K562 (cell line): ENCODE results near the gene LRRTM2. TPM values are rescaled to one million over a fixed set of nuclear protein-coding genes. Genes with fewer than 3 reads are reported as not detected.

Source experiments
- ATAC-seq: fragments of 200-7000 bp; cut with Tn5 transposase; 3 replicates; pipeline ENCODE4 v1.9.1; 2020; ENCODE audit warnings: moderate library complexity
- BruUV-seq: library from RNA; stranded (reverse); fragments of 400-500 nt; replicated peaks from 2 replicates; lab custom pipeline; 2021; lab: Mats Ljungman, UMichigan
- CTCF ChIA-PET: fragments of 300-600 bp; formaldehyde crosslinking; extraction: SDS; loops from one replicate; lab custom pipeline; 2021; ENCODE audit warnings: low intra/inter-chr PET ratio; lab: Yijun Ruan, JAX
- POLR2A ChIA-PET: fragments of 300-600, 350-650 bp; sonication (Branson Sonifier 250); formaldehyde crosslinking; extraction: SDS; loops from one replicate; lab custom pipeline; 2021; ENCODE audit warnings: antibody characterized with exemption, inconsistent platforms; lab: Yijun Ruan, JAX
- DNase-seq, 4 experiments: peaks; one replicate each; pipeline versions ENCODE4 v3.0.0 to v3.0.0-alpha.2; 2011 to 2018; ENCODE audit warnings: low spot score in 3 of 4, mixed read lengths in 3 of 4; ENCODE audit errors: extremely low read depth in 1 of 4
- FAIRE-seq: peaks from 2 replicates; lab custom pipeline; 2011; peaks lifted over from hg19 to GRCh38; lab: Jason Lieb, UNC
- H2AFZ ChIP-seq: 2 replicates; pipeline ENCODE4 v1.6.0; 2011; ENCODE audit warnings: low read depth, low read length, control low read depth, inconsistent platforms
- H3K27ac ChIP-seq: fragments of 200-600 bp; 3 replicates; pipeline ENCODE4 v1.8.0; 2011; ENCODE audit warnings: low read depth, mild to moderate bottlenecking, control low read depth, inconsistent platforms, low read length, moderate library complexity, mixed read lengths; ENCODE audit errors: extremely low read depth
- H3K27me3 ChIP-seq, 2 experiments: fragments of 300-600 bp in 1 of 2; 2 replicates in 1 of 2; 3 replicates in 1 of 2; pipeline versions ENCODE4 v1.6.0 to v1.8.0; 2011; ENCODE audit warnings: inconsistent platforms in 2 of 2, low read length in 2 of 2, mild to moderate bottlenecking in 1 of 2, mixed read lengths in 1 of 2, moderate library complexity in 1 of 2; ENCODE audit not compliant: control insufficient read depth in 2 of 2, insufficient read depth in 2 of 2
- H3K36me3 ChIP-seq: fragments of 300-600 bp; 3 replicates; pipeline ENCODE4 v1.8.0; 2011; ENCODE audit warnings: mild to moderate bottlenecking, low read length, inconsistent platforms; ENCODE audit not compliant: control insufficient read depth, insufficient read depth
- H3K4me1 ChIP-seq, 2 experiments: fragments of 200-600 bp in 1 of 2; replicated peaks in 1 of 2; 2 replicates in 1 of 2; 3 replicates in 1 of 2; pipeline versions ENCODE4 v1.5.1 to v1.8.0; 2011; ENCODE audit warnings: inconsistent platforms in 2 of 2, low read length in 2 of 2, mild to moderate bottlenecking in 1 of 2, mixed read lengths in 1 of 2, moderate library complexity in 1 of 2; ENCODE audit not compliant: control insufficient read depth in 2 of 2, insufficient read depth in 2 of 2
- H3K4me2 ChIP-seq: 2 replicates; pipeline ENCODE4 v1.6.1; 2011; ENCODE audit warnings: low read length, control low read depth, inconsistent platforms, mixed read lengths; ENCODE audit not compliant: insufficient read depth
- H3K4me3 ChIP-seq: fragments of 200-600 bp; sonication (generic), shearing (Covaris generic); 2 replicates; pipeline ENCODE4 v1.5.1; 2016; ENCODE audit warnings: control low read depth, inconsistent platforms
- H3K79me2 ChIP-seq: fragments of 200-600 bp; 3 replicates; pipeline ENCODE4 v1.8.0; 2011; ENCODE audit warnings: low read length, inconsistent platforms; ENCODE audit not compliant: control insufficient read depth, insufficient read depth
- H3K9ac ChIP-seq, 2 experiments: 2 replicates each; pipeline versions ENCODE4 v1.6.0 to v1.6.1; 2011; ENCODE audit warnings: low read depth in 2 of 2, low read length in 2 of 2, control low read depth in 1 of 2, inconsistent platforms in 1 of 2, mild to moderate bottlenecking in 1 of 2, mixed read lengths in 1 of 2; ENCODE audit not compliant: insufficient read depth in 1 of 2
- H3K9me1 ChIP-seq: one replicate; pipeline ENCODE4 v1.6.0; 2011; ENCODE audit warnings: inconsistent platforms, mild to moderate bottlenecking, low read length, moderate library complexity; ENCODE audit not compliant: control insufficient read depth, insufficient read depth
- H3K9me3 ChIP-seq: replicated peaks from 2 replicates; pipeline ENCODE4 v1.5.1; 2011; ENCODE audit warnings: low read depth, low read length, inconsistent platforms; ENCODE audit not compliant: control insufficient read depth, insufficient read depth
- H4K20me1 ChIP-seq: replicated peaks from 2 replicates; pipeline ENCODE4 v1.6.1; 2011; ENCODE audit warnings: low read length, inconsistent platforms, mixed read lengths; ENCODE audit not compliant: control insufficient read depth, insufficient read depth
- ETV5 ChIP-seq: sonication (generic); formaldehyde crosslinking; IDR thresholded peaks from 2 replicates; pipeline ENCODE4 v1.4.0; 2020; ENCODE audit warnings: low read depth, mild to moderate bottlenecking, missing genetic modification reagents
- IRF9 ChIP-seq: fragments of 450-650 bp; IDR thresholded peaks from 2 replicates; pipeline ENCODE4 v1.6.1; 2016; ENCODE audit warnings: missing biosample characterization, missing genetic modification characterization
- NCOR1 ChIP-seq: fragments of 450-650 bp; IDR thresholded peaks from 2 replicates; pipeline ENCODE4 v1.6.1; 2016; ENCODE audit warnings: mild to moderate bottlenecking, moderate library complexity
- TAF7 ChIP-seq: fragments of 450-650 bp; IDR thresholded peaks from 2 replicates; pipeline ENCODE4 v1.6.1; 2016; ENCODE audit warnings: missing genetic modification characterization, missing compliant biosample characterization
- ZFP36 ChIP-seq: fragments of 150-350 bp; IDR thresholded peaks from 2 replicates; pipeline ENCODE4 v1.6.1; 2018; ENCODE audit warnings: low read length, low read depth; ENCODE audit not compliant: partially characterized antibody
- ZKSCAN1 ChIP-seq: fragments of 150-350 bp; IDR thresholded peaks from 2 replicates; pipeline ENCODE4 v1.6.1; 2016; ENCODE audit warnings: low read depth, low read length
- ZNF311 ChIP-seq: fragments of 250-450 bp; sonication (Bioruptor Pico); IDR thresholded peaks from 2 replicates; pipeline ENCODE4 v1.4.0; 2020; ENCODE audit warnings: mild to moderate bottlenecking, moderate library complexity
- ZNF354B ChIP-seq: fragments of 250-450 bp; sonication (Bioruptor Pico); IDR thresholded peaks from 2 replicates; pipeline ENCODE4 v1.4.0; 2020
- ZNF583 ChIP-seq: fragments of 250-450 bp; sonication (Bioruptor Pico); IDR thresholded peaks from 2 replicates; pipeline ENCODE4 v1.4.0; 2020
- ZNF589 ChIP-seq: fragments of 200-800 bp; sonication (Bioruptor generic); IDR thresholded peaks from 2 replicates; pipeline ENCODE4 v1.6.1; 2016; ENCODE audit warnings: low read depth, missing genetic modification characterization, missing compliant biosample characterization
- WGBS: fragments of 100-300 bp; shearing (Covaris generic); methylation state at CpG from one replicate; pipeline ENCODE4 v1.1.6; 2016; ENCODE audit warnings: low coverage, mixed read lengths; ENCODE audit not compliant: insufficient coverage; ENCODE audit errors: missing lambda C conversion rate; 5-methylcytosine and 5-hydroxymethylcytosine counted together
- in situ Hi-C: fragments of 300-500 bp; cut with MboI; formaldehyde crosslinking; loops from 4 replicates; pipeline ENCODE4 v1.15.0; 2018; ENCODE audit warnings: inconsistent platforms, mixed read lengths
- intact Hi-C: fragments of 100-400 bp; cut with micrococcal nuclease; formaldehyde crosslinking; loops from 2 replicates; pipeline ENCODE4 v1.14.2; 2022
- polyA plus RNA-seq, 8 experiments: library from polyadenylated mRNA; depleted of rRNA in 4 of 8; stranded (reverse) in 5 of 8; unstranded in 3 of 8; fragments of >200 nt; fragmentation: Nextera tagmentation in 2 of 8; fragmentation: Illumina TruSeq in 1 of 8; extraction: Ambion mirVana in 2 of 8; extraction: Trizol in 1 of 8; gene quantifications; 2 replicates each; pipeline versions ENCODE4 v1.2.1 to v1.2.3, GENCODE V29; 2011 to 2014; ENCODE audit warnings: inconsistent platforms in 1 of 8, missing spikeins in 1 of 8
- total RNA-seq, 7 experiments: library from RNA; depleted of rRNA in 6 of 7; stranded (reverse); fragments of >200 nt in 6 of 7; fragmentation: Illumina TruSeq in 2 of 7; extraction: Trizol in 2 of 7; gene quantifications; 2 replicates each; pipeline versions ENCODE4 v1.2.1 to v1.2.3, GENCODE V29; 2011 to 2021; ENCODE audit warnings: low replicate concordance in 1 of 7
- TF ChIP-seq, protein P1 (sequence below): fragments of 450-650 bp; formaldehyde crosslinking; IDR thresholded peaks from 2 replicates; pipeline ENCODE4 v1.4.0; 2022; ENCODE audit warnings: missing genetic modification characterization
- TF ChIP-seq, protein P2 (sequence below), 2 experiments: fragments of 450-650 bp; formaldehyde crosslinking in 1 of 2; IDR thresholded peaks; 2 replicates each; pipeline versions ENCODE4 v1.4.0 to v1.6.1; 2014 to 2020; ENCODE audit warnings: mild to moderate bottlenecking in 2 of 2, borderline replicate concordance in 1 of 2, low read depth in 1 of 2

The LRRTM2 gene
- total and polyA plus RNA-seq, 9 of the 15 experiments (the other 6 are each of a cell fraction or from before 2014, with no cell fraction given) = under 0.01 to 0.07 (median 0.03) TPM; not detected in 4

DNA sequence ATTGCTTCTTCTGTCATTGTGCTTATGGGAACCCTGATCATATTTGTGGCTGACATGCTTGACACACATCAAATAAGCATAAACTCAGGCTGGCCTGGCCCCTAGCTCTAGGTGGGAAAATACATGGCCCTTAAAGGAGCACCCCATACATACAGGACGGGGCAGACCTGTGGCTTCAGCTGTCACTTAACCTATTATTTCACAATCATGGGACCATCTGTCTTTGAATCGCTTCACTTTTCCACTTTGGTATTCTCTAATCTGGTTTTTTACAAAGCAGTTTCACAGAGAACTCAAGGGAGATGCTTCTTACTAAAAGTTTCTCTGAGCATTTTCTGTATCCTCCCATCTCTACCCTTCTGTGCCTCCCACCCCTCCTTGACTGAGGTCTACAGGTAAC lies 34.6 kb upstream of the LRRTM2 start:
- 93% methylated on average over 2 of the region's 2 CpGs for WGBS
- ChIA-PET CTCF (no interaction called here), POLR2A (interaction anchor here (1.3 kb wide), 1 partner anchor 12 kb away, joined by 3 read pairs; no protein-coding TSS in a partner anchor)
- TF ChIP-seq ZNF311 (CRISPR knock-in tag) = no peak
- no peak for TF ChIP-seq TAF7 (tag)
- no peak for TF ChIP-seq NCOR1
- TF ChIP-seq, protein P1, sequence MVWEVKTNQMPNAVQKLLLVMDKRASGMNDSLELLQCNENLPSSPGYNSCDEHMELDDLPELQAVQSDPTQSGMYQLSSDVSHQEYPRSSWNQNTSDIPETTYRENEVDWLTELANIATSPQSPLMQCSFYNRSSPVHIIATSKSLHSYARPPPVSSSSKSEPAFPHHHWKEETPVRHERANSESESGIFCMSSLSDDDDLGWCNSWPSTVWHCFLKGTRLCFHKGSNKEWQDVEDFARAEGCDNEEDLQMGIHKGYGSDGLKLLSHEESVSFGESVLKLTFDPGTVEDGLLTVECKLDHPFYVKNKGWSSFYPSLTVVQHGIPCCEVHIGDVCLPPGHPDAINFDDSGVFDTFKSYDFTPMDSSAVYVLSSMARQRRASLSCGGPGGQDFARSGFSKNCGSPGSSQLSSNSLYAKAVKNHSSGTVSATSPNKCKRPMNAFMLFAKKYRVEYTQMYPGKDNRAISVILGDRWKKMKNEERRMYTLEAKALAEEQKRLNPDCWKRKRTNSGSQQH = no peak
- no peak for TF ChIP-seq IRF9 (tag)
- no peak for TF ChIP-seq ZFP36
- TF ChIP-seq, protein P2, sequence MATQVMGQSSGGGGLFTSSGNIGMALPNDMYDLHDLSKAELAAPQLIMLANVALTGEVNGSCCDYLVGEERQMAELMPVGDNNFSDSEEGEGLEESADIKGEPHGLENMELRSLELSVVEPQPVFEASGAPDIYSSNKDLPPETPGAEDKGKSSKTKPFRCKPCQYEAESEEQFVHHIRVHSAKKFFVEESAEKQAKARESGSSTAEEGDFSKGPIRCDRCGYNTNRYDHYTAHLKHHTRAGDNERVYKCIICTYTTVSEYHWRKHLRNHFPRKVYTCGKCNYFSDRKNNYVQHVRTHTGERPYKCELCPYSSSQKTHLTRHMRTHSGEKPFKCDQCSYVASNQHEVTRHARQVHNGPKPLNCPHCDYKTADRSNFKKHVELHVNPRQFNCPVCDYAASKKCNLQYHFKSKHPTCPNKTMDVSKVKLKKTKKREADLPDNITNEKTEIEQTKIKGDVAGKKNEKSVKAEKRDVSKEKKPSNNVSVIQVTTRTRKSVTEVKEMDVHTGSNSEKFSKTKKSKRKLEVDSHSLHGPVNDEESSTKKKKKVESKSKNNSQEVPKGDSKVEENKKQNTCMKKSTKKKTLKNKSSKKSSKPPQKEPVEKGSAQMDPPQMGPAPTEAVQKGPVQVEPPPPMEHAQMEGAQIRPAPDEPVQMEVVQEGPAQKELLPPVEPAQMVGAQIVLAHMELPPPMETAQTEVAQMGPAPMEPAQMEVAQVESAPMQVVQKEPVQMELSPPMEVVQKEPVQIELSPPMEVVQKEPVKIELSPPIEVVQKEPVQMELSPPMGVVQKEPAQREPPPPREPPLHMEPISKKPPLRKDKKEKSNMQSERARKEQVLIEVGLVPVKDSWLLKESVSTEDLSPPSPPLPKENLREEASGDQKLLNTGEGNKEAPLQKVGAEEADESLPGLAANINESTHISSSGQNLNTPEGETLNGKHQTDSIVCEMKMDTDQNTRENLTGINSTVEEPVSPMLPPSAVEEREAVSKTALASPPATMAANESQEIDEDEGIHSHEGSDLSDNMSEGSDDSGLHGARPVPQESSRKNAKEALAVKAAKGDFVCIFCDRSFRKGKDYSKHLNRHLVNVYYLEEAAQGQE (IDR thresholded peaks at IDR 0.05; ENCODE audit: borderline replicate concordance) = no peak
- TF ChIP-seq, protein P2 (CRISPR knock-in tag; IDR thresholded peaks at IDR 0.05; ENCODE audit: low read depth) = no peak
- TF ChIP-seq ZNF589 = no peak
- no peak for TF ChIP-seq ZNF583 (CRISPR knock-in tag)
- no peak for TF ChIP-seq ZKSCAN1
- no peak for TF ChIP-seq ZNF354B (CRISPR knock-in tag)
- no peak for TF ChIP-seq ETV5

More for the DNA sequence above, 34.6 kb upstream of the LRRTM2 start:
- intact Hi-C loops (no loop called here), in situ Hi-C loops (no loop called here)
- BruUV-seq = no TSS peak
- ATAC-seq = no peak
- no peak overlapping the region for H3K9ac ChIP-seq
- no peak overlapping the region for H2AFZ ChIP-seq
- no peaks in the 10 kb centered on the region for H3K9me1 ChIP-seq
- no peak overlapping the region for H3K27ac ChIP-seq
- H3K4me1 ChIP-seq = peaks cover 0 to 10% of the 10 kb centered on the region in 2 experiments; a peak in 2 of 5 replicates
- no peak for FAIRE-seq
- H4K20me1 ChIP-seq = no peaks in the 10 kb centered on the region
- H3K36me3 ChIP-seq = peaks cover 16% of the 10 kb centered on the region; the same call in 2 of the 3 replicates
- no peak for DNase-seq
- no peaks in the 10 kb centered on the region for H3K79me2 ChIP-seq
- H3K9me3 ChIP-seq = no peaks in the 10 kb centered on the region
- H3K4me2 ChIP-seq = no peak overlapping the region
- no peaks in the 10 kb centered on the region for H3K27me3 ChIP-seq
- no peak overlapping the region for H3K4me3 ChIP-seq
